K562 (cell line): ENCODE data around the gene KEL. TPM values are rescaled to one million over a fixed set of nuclear protein-coding genes. Genes with fewer than 3 reads are reported as not detected.
A peak's percentile ranks its signal among the peaks of the same experiment; 100 is the strongest.

Experiments
- ARHGAP35 ChIP-seq: fragments of 450-650 bp; IDR thresholded peaks from 2 replicates; pipeline ENCODE4 v1.6.1; 2018; ENCODE audit not compliant: partially characterized antibody
- ARID2 ChIP-seq: fragments of 450-650 bp; IDR thresholded peaks from 2 replicates; pipeline ENCODE4 v1.6.1; 2017; ENCODE audit warnings: antibody characterized with exemption, mild to moderate bottlenecking
- CREB5 ChIP-seq: fragments of 250-450 bp; sonication (Bioruptor Pico); IDR thresholded peaks from 2 replicates; pipeline ENCODE4 v1.5.0; 2020; ENCODE audit warnings: mild to moderate bottlenecking
- DACH1 ChIP-seq: fragments of 450-650 bp; IDR thresholded peaks from 2 replicates; pipeline ENCODE4 v1.6.1; 2018; ENCODE audit not compliant: partially characterized antibody
- ELK3 ChIP-seq: fragments of 450-650 bp; formaldehyde crosslinking; IDR thresholded peaks from 2 replicates; pipeline ENCODE4 v1.4.0; 2020; ENCODE audit warnings: mild to moderate bottlenecking
- ETV1 ChIP-seq: fragments of 450-650 bp; conservative IDR thresholded peaks from 2 replicates; pipeline ENCODE4 v1.6.1; 2016; ENCODE audit warnings: missing genetic modification characterization, control low read depth, low read depth, missing compliant biosample characterization
- JUND ChIP-seq, 2 experiments: IDR thresholded peaks; 2 replicates in 1 of 2; 3 replicates in 1 of 2; pipeline ENCODE4 v1.6.1; 2011; ENCODE audit warnings: borderline replicate concordance in 2 of 2, low read depth in 2 of 2, low read length in 2 of 2, improper control_type of control experiment in 1 of 2, missing biosample characterization in 1 of 2, missing genetic modification characterization in 1 of 2, missing genetic modification reagents in 1 of 2
- L3MBTL2 ChIP-seq: fragments of 450-650 bp; IDR thresholded peaks from 2 replicates; pipeline ENCODE4 v1.6.1; 2016; ENCODE audit warnings: mild to moderate bottlenecking, moderate library complexity
- MTA2 ChIP-seq: fragments of 450-650 bp; IDR thresholded peaks from 2 replicates; pipeline ENCODE4 v1.6.1; 2016; ENCODE audit warnings: low read depth
- NFATC3 ChIP-seq: fragments of 450-650 bp; IDR thresholded peaks from 2 replicates; pipeline ENCODE4 v1.6.1; 2017; ENCODE audit warnings: mild to moderate bottlenecking
- NFRKB ChIP-seq: fragments of 450-650 bp; IDR thresholded peaks from 2 replicates; pipeline ENCODE4 v1.6.1; 2016; ENCODE audit warnings: low read depth
- POLR2AphosphoS5 ChIP-seq: IDR thresholded peaks from 2 replicates; pipeline ENCODE4 v1.6.1; 2011; ENCODE audit warnings: mild to moderate bottlenecking, low read depth, low read length, moderate library complexity; ENCODE audit not compliant: control insufficient read depth, insufficient read depth
- SMARCC2 ChIP-seq: fragments of 450-650 bp; IDR thresholded peaks from 2 replicates; pipeline ENCODE4 v1.6.1; 2017; ENCODE audit warnings: antibody characterized with exemption, moderate library complexity, mild to moderate bottlenecking, low read depth
- USF1 ChIP-seq: sonication (generic); formaldehyde crosslinking; IDR thresholded peaks from 2 replicates; pipeline ENCODE4 v1.9.0; 2022; ENCODE audit warnings: mild to moderate bottlenecking, missing genetic modification reagents
- ZBTB26 ChIP-seq: fragments of 450-650 bp; formaldehyde crosslinking; IDR thresholded peaks from 2 replicates; pipeline ENCODE4 v1.4.0; 2022; ENCODE audit warnings: missing genetic modification characterization
- ZNF23 ChIP-seq: fragments of 250-450 bp; sonication (Bioruptor Pico); IDR thresholded peaks from 2 replicates; pipeline ENCODE4 v1.4.0; 2020; ENCODE audit warnings: mild to moderate bottlenecking
- ZNF592 ChIP-seq: fragments of 450-650 bp; IDR thresholded peaks from 2 replicates; pipeline ENCODE4 v1.6.1; 2017; ENCODE audit warnings: antibody characterized with exemption, mild to moderate bottlenecking
- polyA plus RNA-seq, 8 experiments: library from polyadenylated mRNA; depleted of rRNA in 4 of 8; stranded (reverse) in 5 of 8; unstranded in 3 of 8; fragments of >200 nt; fragmentation: Nextera tagmentation in 2 of 8; fragmentation: Illumina TruSeq in 1 of 8; extraction: Ambion mirVana in 2 of 8; extraction: Trizol in 1 of 8; gene quantifications; 2 replicates each; pipeline versions ENCODE4 v1.2.1 to v1.2.3, GENCODE V29; 2011 to 2014; ENCODE audit warnings: inconsistent platforms in 1 of 8, missing spikeins in 1 of 8
- total RNA-seq, 7 experiments: library from RNA; depleted of rRNA in 6 of 7; stranded (reverse); fragments of >200 nt in 6 of 7; fragmentation: Illumina TruSeq in 2 of 7; extraction: Trizol in 2 of 7; gene quantifications; 2 replicates each; pipeline versions ENCODE4 v1.2.1 to v1.2.3, GENCODE V29; 2011 to 2021; ENCODE audit warnings: low replicate concordance in 1 of 7

KEL gene
- total and polyA plus RNA-seq, 9 of the 15 experiments (the other 6 are each of a cell fraction or from before 2014, with no cell fraction given): 9.0 to 47.4 (median 22.2) TPM

- TF ChIP-seq NFATC3: no peak
- no peak for TF ChIP-seq DACH1
- TF ChIP-seq ELK3 (CRISPR knock-in tag): no peak
- no peak for TF ChIP-seq USF1 (CRISPR knock-in tag)
- TF ChIP-seq JUND (IDR thresholded peaks at IDR 0.05; ENCODE audit: borderline replicate concordance, low read depth, low read length): peak; percentile 46; the same call in 1 of the 2 replicates
- TF ChIP-seq JUND (tag; IDR thresholded peaks at IDR 0.05; ENCODE audit: borderline replicate concordance, low read depth, low read length): no peak; the same call in 2 of the 3 replicates
- no peak for TF ChIP-seq ARHGAP35
- TF ChIP-seq NFRKB: no peak
- TF ChIP-seq SMARCC2: no peak
- no peak for TF ChIP-seq POLR2AphosphoS5
- no peak for TF ChIP-seq CREB5 (CRISPR knock-in tag)
- peak; percentile 80 for TF ChIP-seq ARID2
- no peak for TF ChIP-seq ZNF592
- TF ChIP-seq ZBTB26 (CRISPR knock-in tag): no peak
- TF ChIP-seq L3MBTL2: no peak; the same call in 1 of the 2 replicates
- no peak for TF ChIP-seq ETV1 (tag)
- TF ChIP-seq ZNF23 (CRISPR knock-in tag): no peak
- TF ChIP-seq MTA2: no peak
Measured at GRCh38 chr7:143008007-143008901, 46.1 kb upstream of the KEL start (continued).
